Activated naive CD8-positive, alpha-beta T cell treated with anti-CD3 and anti-CD28 coated beads, Interleukin-2, amount 50 U/mL, for 24 hours (primary cell): Measurements from ENCODE around the gene STX11.
A peak's percentile ranks its signal among the peaks of the same experiment; 100 is the strongest.

ENCODE experiments used
- ATAC-seq: fragments of 150-1000 bp; cut with Tn5 transposase; one replicate; pipeline ENCODE4 v1.10.0; 2021
- DNase-seq: peaks from one replicate; pipeline ENCODE4 v3.0.0; 2021
- H3K27ac Mint-ChIP-seq: one replicate; pipeline ENCODE4 v1.8.0; 2021; ENCODE audit warnings: mild to moderate bottlenecking, mixed read lengths
- H3K27me3 Mint-ChIP-seq: one replicate; pipeline ENCODE4 v1.8.0; 2021; ENCODE audit warnings: mixed read lengths
- H3K36me3 Mint-ChIP-seq: one replicate; pipeline ENCODE4 v1.8.0; 2021; ENCODE audit warnings: low read depth, mixed read lengths
- H3K4me1 Mint-ChIP-seq: one replicate; pipeline ENCODE4 v1.8.0; 2021; ENCODE audit warnings: mixed read lengths
- H3K4me3 Mint-ChIP-seq: one replicate; pipeline ENCODE4 v1.8.0; 2021; ENCODE audit warnings: mild to moderate bottlenecking, moderate library complexity, mixed read lengths
- H3K9me3 Mint-ChIP-seq: one replicate; pipeline ENCODE4 v1.8.0; 2021; ENCODE audit warnings: mixed read lengths

STX11 gene

DNA sequence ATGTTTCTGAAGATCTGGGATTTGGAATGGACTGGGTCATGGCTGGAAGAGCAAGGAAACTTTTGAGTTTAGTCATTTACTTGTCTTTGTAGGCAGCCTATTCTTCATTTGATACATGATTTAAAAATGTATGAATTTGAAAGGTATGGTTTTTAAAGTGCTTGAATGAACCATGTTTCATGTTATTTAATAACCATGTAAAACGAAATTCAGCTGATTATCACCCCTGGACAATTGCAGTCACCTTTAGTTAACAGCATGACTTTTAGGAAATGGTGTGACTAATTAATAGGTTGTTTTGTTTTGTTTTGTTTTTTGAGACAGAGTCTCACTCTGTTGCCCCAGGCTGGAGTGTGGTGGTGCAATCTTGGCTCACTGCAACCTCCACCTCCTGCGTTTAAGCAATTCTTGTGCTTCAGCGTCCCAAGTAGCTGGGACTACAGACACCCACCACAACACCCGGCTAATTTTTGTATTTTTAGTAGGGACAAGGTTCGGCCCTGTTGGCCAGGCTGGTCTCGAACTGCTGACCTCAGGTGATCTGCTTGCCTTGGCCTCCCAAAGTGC lies 2.1 kb downstream of the STX11 start:
- Mint-ChIP-seq H3K27ac (peak overlapping the region; percentile 96), H3K4me3 (peak overlapping the region; percentile 91), H3K9me3 (no peaks in the 10 kb centered on the region), H3K27me3 (no peaks in the 10 kb centered on the region), H3K4me1 (peaks cover 67% of the 10 kb centered on the region), H3K36me3 (peaks cover 54% of the 10 kb centered on the region)
- ATAC-seq (no peak), DNase-seq (no peak)

DNA sequence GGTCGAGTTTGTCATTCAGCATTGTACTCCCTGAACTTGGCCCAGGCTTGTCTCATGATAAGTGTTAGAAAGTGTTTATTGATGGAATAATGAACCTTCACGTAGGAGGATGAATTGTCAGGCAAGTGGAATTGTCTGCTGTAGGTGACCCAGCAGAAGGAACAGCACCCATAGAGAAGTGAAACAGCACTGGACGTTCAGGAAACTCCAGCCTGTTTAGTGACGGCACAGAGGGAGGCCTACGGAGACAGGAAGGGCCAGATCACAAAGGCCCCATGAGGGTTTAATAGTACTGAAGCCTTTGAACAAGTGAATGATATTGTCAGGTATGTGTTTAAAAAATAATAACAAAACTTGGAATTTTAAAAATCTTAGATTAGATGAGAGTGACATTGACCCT lies 2.9 kb downstream of the STX11 start:
- Mint-ChIP-seq H3K4me3 (no peak overlapping the region), H3K4me1 (peaks cover 67% of the 10 kb centered on the region), H3K9me3 (no peaks in the 10 kb centered on the region), H3K36me3 (peaks cover 60% of the 10 kb centered on the region), H3K27ac (no peak overlapping the region), H3K27me3 (no peaks in the 10 kb centered on the region)
- DNase-seq (no peak), ATAC-seq (no peak)

DNA sequence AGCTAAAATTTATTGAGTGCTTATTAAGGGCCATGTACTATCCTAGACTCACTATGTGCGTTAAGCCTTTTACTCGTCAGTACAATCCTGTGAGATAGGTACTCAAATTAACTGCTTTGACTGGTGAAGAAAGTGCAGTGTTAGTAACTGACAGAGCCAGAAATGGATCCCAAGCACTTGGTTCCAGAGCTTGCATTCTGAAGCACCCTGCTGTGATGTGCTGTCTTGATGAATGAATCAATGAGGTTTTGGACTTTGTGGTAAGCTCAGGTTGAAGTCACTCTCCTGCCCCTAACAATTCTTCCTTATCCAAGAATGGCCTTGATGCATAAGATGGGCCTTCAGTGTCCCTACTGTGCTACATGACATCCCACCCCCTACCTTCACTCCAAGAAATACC lies 3.7 kb downstream of the STX11 start:
- H3K4me3 Mint-ChIP-seq: no peak overlapping the region
- H3K27ac Mint-ChIP-seq: peak overlapping the region; percentile 16
- H3K4me1 Mint-ChIP-seq: peaks cover 67% of the 10 kb centered on the region

DNA sequence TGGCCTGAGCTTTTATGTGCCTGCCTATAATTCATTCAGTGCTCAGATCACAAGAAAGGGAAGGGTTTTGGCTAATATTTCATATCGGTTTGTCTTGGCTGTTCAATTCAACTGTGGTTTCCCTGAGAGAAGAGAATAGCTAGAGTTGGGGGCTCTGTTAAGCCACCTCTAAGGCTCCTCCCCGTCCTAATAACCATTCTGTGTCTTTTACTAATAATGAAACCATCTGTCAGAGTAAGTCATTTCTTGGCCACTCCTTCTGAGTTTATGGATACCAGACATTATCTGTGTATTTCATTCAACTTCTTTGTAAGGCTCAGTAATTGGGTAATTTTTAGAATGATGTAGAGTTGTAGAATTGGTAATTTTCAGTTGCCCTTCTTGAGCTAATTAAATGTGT lies 5.2 kb downstream of the STX11 start:
- H3K4me3 Mint-ChIP-seq: no peak overlapping the region
- peaks cover 72% of the 10 kb centered on the region for H3K36me3 Mint-ChIP-seq

More for the DNA sequence above, 3.7 kb downstream of the STX11 start:
- Mint-ChIP-seq H3K9me3 (no peaks in the 10 kb centered on the region), H3K36me3 (peaks cover 67% of the 10 kb centered on the region), H3K27me3 (no peaks in the 10 kb centered on the region)
- ATAC-seq (no peak), DNase-seq (no peak)

DNA sequence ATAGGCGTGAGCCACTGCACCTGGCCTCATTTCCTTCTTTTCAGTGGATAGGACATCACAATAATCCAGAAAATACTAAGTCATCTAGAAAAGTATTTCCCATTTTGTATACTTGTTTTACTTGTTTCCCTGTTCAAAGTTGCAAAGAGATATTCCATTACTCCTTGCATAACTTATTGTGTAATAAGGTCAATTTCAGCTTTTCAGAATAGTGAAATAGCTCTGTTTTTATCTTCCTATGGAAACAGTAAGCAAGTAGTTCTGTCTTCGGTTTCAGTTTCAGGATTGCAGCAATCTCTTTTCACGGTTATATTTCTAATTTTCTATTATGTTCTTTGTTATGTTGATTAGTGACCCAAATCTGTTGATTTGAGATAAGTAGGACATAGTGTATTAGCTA lies 6.0 kb downstream of the STX11 start:
- DNase-seq (no peak), ATAC-seq (no peak)
- Mint-ChIP-seq H3K27me3 (no peaks in the 10 kb centered on the region), H3K27ac (no peak overlapping the region), H3K4me1 (peaks cover 56% of the 10 kb centered on the region), H3K36me3 (peaks cover 69% of the 10 kb centered on the region), H3K4me3 (no peak overlapping the region), H3K9me3 (no peaks in the 10 kb centered on the region)

More for the DNA sequence above, 5.2 kb downstream of the STX11 start:
- H3K27ac Mint-ChIP-seq: no peak overlapping the region
- H3K4me1 Mint-ChIP-seq: peaks cover 58% of the 10 kb centered on the region
- no peaks in the 10 kb centered on the region for H3K9me3 Mint-ChIP-seq
- no peaks in the 10 kb centered on the region for H3K27me3 Mint-ChIP-seq
- no peak for ATAC-seq
- DNase-seq: no peak

DNA sequence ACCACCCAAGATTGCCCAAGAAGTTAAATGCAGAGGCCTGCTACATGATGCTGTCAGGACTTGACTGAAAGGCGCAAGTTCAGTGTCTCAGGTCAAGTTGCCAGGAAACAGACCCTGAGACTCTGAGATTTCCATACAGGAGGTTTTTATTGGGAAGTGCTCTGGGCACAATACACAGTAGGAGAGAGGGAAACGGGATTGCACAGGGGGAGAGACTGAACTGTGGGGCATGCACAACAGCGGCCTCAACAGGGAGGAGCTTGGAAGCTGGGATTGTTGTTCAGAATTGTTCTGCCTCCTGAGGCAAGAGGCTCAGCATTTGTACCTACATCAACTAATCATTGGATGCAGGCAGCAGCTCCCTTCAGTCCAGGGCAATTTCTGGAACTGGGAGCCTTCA lies 6.7 kb downstream of the STX11 start:
- Mint-ChIP-seq H3K27me3 (no peaks in the 10 kb centered on the region), H3K4me1 (peaks cover 50% of the 10 kb centered on the region), H3K27ac (no peak overlapping the region), H3K4me3 (no peak overlapping the region), H3K36me3 (peaks cover 70% of the 10 kb centered on the region), H3K9me3 (no peaks in the 10 kb centered on the region)
- ATAC-seq: no peak
- no peak for DNase-seq

DNA sequence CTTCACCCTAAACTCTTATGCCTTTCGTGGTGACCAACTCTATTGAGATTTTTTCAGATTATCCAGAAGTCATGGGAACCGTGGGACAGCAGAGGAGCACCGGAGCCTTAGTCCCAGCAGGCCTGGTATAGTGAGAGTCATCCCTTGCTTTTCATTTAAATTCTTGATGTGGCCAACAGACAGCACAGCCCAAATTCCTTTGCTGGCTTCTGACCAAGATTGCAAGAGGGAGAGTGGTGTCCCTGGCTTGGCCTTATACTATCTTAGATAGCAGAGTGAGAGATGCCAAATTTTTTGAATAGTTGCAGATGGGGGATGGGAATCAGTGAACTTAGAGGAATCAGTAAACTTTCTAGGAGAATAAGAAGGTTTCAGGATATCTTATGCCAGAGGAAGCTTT lies 7.8 kb downstream of the STX11 start:
- no peak for DNase-seq
- H3K9me3 Mint-ChIP-seq: no peaks in the 10 kb centered on the region
- H3K4me1 Mint-ChIP-seq: peaks cover 38% of the 10 kb centered on the region
- no peak overlapping the region for H3K27ac Mint-ChIP-seq
- H3K27me3 Mint-ChIP-seq: no peaks in the 10 kb centered on the region
- ATAC-seq: no peak
- H3K36me3 Mint-ChIP-seq: peaks cover 69% of the 10 kb centered on the region
- no peak overlapping the region for H3K4me3 Mint-ChIP-seq

DNA sequence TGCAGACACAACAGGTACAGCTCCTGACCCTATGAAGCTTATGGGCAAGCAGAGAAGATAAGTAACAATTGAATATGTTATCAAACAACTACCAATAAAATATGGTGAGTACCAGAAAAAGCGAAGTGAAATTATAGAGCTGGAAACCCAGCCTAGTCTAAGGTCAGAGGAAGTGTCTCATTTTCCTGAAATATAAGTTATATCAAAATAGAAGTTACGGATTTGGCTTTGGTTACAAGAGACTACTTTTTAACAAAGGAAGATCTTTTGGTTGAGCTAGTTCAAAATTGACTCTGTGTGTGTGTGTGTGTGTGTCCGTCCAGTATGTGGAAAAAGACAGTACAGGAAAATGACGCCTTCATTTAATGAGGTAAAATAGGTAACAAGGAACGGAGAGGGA lies 8.9 kb downstream of the STX11 start:
- Mint-ChIP-seq H3K4me1 (peaks cover 28% of the 10 kb centered on the region), H3K36me3 (peaks cover 60% of the 10 kb centered on the region)
- ATAC-seq: no peak

DNA sequence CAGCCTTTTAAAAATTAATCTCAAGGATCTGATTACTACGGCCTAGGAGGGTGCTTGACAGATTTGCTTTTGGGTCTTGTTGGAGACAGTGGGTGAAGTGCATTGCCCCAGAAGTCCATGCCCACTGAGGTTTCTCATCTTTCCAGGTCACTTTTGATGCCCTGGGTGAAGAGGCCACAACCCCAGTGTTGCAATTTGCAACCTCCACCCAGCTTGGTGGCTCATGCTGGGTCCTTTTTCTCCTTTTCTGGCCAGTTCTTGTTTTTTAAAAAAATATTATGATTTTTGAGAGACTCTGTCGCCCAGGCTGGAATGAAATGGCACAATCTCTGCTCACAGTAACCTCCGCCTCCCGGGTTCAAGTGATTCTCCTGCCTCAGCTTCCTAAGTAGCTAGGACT lies 9.4 kb downstream of the STX11 start:
- H3K4me1 Mint-ChIP-seq: peaks cover 22% of the 10 kb centered on the region
- H3K36me3 Mint-ChIP-seq: peaks cover 55% of the 10 kb centered on the region
- H3K27ac Mint-ChIP-seq: no peak overlapping the region
- no peak for ATAC-seq
- H3K9me3 Mint-ChIP-seq: no peaks in the 10 kb centered on the region
- DNase-seq: no peak
- H3K27me3 Mint-ChIP-seq: no peaks in the 10 kb centered on the region
- H3K4me3 Mint-ChIP-seq: no peak overlapping the region

More for the DNA sequence above, 8.9 kb downstream of the STX11 start:
- no peak overlapping the region for H3K4me3 Mint-ChIP-seq
- no peaks in the 10 kb centered on the region for H3K9me3 Mint-ChIP-seq
- no peak for DNase-seq
- no peaks in the 10 kb centered on the region for H3K27me3 Mint-ChIP-seq
- H3K27ac Mint-ChIP-seq: no peak overlapping the region

DNA sequence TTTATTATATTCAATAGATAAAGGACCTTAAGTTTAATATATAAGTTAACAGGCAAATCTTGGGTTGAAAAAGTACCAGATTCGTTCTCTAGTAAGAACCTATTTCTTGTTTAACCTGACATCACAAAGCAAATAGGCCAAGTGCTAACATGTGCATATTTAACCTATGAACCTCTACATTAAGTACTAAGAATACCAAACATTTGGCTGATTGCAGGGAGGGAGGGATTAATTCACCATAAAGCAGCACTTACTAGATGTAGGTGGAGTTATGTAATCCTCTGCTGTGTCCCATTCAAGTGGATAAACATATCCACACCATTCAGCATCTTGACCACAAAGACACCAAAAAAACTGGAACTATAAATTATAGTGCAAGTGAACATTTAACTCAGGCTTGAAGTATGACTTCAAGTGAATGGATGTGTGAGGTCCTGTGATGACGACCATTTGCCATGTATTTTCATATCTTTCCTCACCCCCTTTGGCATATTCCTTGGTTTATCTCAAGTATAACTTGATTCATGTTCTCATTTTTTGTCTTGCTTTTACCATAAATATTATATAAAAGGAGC lies 10.2 kb downstream of the STX11 start:
- no peaks in the 10 kb centered on the region for H3K9me3 Mint-ChIP-seq
- DNase-seq: no peak

DNA sequence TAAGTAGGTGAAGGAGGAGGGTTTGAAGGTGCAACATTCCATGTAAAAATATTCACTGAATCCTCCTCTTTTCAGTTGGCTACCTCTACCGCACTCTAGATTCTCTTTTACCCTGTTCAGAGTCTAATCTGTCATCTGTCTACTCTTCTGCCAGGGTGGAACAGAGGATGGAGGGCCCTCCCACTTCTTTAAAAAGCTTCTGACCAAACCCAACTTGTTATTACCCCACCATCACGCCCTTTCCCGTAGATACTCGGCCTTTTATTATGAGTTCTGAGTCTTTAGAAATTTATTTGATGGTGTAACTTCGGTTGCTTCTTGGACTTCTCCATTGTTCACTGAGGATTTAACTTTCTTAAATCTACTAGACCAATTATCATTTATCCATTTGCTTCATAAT lies 11.7 kb downstream of the STX11 start:
- no peaks in the 10 kb centered on the region for H3K9me3 Mint-ChIP-seq
- no peak overlapping the region for H3K27ac Mint-ChIP-seq
- no peak overlapping the region for H3K4me3 Mint-ChIP-seq
- H3K4me1 Mint-ChIP-seq: peaks cover 1% of the 10 kb centered on the region
- H3K27me3 Mint-ChIP-seq: no peaks in the 10 kb centered on the region
- ATAC-seq: no peak
- DNase-seq: no peak
- peaks cover 43% of the 10 kb centered on the region for H3K36me3 Mint-ChIP-seq

More for the DNA sequence above, 10.2 kb downstream of the STX11 start:
- H3K4me1 Mint-ChIP-seq: peaks cover 15% of the 10 kb centered on the region
- no peak for ATAC-seq
- H3K27ac Mint-ChIP-seq: no peak overlapping the region
- no peaks in the 10 kb centered on the region for H3K27me3 Mint-ChIP-seq
- H3K4me3 Mint-ChIP-seq: no peak overlapping the region
- peaks cover 54% of the 10 kb centered on the region for H3K36me3 Mint-ChIP-seq

DNA sequence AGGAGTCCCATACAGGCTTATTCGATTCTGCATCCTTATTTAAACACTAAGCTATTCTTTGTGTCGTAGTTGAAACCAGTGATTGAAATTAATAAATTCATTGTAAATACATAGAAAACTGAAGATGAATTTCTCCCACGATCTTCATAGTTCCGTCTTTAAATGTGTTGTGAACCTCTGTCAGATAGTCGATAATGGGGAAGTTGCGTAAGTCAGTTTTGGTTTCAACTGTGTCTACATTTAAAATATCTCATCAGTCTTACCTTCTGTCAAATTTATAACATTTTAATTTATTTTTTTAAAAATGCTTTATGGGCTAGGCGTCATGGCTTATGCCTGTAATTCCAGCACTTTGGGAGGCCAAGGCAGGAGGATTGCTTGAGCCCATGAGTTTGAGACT lies 12.7 kb downstream of the STX11 start:
- DNase-seq (no peak), ATAC-seq (no peak)
- H3K27me3 Mint-ChIP-seq: no peaks in the 10 kb centered on the region
- no peaks in the 10 kb centered on the region for H3K4me1 Mint-ChIP-seq
- peaks cover 42% of the 10 kb centered on the region for H3K36me3 Mint-ChIP-seq
- H3K4me3 Mint-ChIP-seq: no peak overlapping the region
- H3K27ac Mint-ChIP-seq: no peak overlapping the region
- no peaks in the 10 kb centered on the region for H3K9me3 Mint-ChIP-seq

DNA sequence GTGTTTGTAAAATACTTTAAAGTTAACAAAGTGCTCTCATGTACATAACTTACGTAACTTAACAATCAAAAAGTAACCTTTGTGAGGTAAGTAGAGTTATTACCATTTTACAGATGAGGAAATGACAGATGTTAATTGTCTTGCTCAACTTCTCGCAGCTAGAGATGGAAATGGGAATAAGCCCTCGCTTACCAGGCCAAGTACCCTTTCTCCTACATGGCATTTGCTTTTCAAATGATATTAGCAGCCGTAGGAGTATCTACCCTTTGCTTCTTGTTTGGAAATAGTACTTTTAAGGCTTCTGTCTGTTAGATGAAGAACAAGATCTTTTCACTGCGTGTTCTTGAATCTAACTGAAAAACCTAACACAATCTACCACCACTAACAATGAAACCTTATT lies 15.5 kb downstream of the STX11 start:
- peaks cover 45% of the 10 kb centered on the region for H3K36me3 Mint-ChIP-seq

DNA sequence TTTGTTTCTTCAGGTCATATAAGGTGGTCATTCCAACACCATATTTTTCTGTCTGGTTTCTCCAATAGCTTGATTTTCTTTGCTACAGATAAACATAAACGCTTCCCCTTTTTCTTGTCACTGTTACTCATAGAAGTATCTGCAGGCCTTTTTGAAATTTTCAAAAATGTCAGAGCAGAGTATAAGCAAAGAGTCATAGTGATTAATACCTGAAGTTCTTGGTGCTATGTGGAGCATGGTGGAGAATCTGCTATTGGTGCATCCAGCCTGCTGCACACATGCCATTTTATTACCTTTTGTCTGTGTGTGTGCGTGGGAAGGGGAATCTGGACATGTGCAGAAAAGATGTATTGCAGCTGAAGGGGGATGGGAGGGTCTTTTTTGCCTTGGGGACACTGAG lies 19.7 kb downstream of the STX11 start:
- H3K27me3 Mint-ChIP-seq: no peaks in the 10 kb centered on the region
- H3K36me3 Mint-ChIP-seq: peaks cover 56% of the 10 kb centered on the region
- H3K4me3 Mint-ChIP-seq: no peak overlapping the region
- H3K9me3 Mint-ChIP-seq: no peaks in the 10 kb centered on the region
- no peaks in the 10 kb centered on the region for H3K4me1 Mint-ChIP-seq
- DNase-seq: no peak
- no peak for ATAC-seq
- H3K27ac Mint-ChIP-seq: no peak overlapping the region

More for the DNA sequence above, 15.5 kb downstream of the STX11 start:
- no peak for ATAC-seq
- Mint-ChIP-seq H3K27ac (no peak overlapping the region), H3K9me3 (no peaks in the 10 kb centered on the region), H3K4me1 (no peaks in the 10 kb centered on the region), H3K4me3 (no peak overlapping the region), H3K27me3 (no peaks in the 10 kb centered on the region)
- DNase-seq: no peak

DNA sequence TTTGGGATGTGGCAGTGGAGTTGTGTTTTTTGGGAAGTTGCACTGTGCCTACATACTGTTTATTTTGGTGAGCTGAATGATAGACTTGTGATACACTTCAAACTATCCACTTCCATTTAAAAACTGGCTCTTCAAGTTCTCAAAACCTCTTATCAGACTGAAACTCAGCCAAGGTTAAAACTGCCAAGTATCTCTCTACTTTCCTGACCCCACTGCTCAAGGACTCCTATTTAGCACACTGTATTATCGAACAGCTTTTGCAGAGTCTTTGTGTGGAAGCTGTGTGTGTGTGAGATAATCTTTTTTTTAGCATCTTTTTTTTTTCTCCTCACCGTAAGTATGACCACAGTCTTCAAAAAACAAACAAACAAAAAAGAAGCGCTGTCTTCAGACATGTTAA lies 21.1 kb downstream of the STX11 start:
- H3K36me3 Mint-ChIP-seq: peaks cover 65% of the 10 kb centered on the region

DNA sequence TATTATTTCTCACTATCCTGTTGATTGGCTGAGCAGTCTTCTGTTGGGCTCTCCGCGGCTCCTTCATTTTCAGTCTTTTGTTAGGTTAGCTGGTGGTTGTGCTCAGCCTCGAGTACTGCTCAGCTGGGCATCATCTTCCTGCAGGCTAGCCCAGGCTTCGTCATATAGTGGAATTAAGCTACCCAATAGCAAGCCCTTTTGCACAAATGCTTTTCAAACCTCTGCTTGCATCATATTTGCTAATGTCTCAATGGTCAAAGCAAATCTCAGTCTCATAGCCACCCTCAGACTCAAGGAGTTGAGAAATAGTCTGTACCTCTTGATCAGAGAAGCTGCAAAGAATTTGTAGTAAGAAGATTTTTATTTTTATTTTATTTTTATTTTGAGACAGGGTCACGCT lies 23.7 kb downstream of the STX11 start:
- ATAC-seq (no peak), DNase-seq (no peak)
- peaks cover 17% of the 10 kb centered on the region for H3K4me1 Mint-ChIP-seq
- H3K36me3 Mint-ChIP-seq: peaks cover 58% of the 10 kb centered on the region
- no peaks in the 10 kb centered on the region for H3K9me3 Mint-ChIP-seq
- no peak overlapping the region for H3K27ac Mint-ChIP-seq
- no peaks in the 10 kb centered on the region for H3K27me3 Mint-ChIP-seq
- no peak overlapping the region for H3K4me3 Mint-ChIP-seq

More for the DNA sequence above, 21.1 kb downstream of the STX11 start:
- DNase-seq (no peak), ATAC-seq (no peak)
- Mint-ChIP-seq H3K9me3 (no peaks in the 10 kb centered on the region), H3K27me3 (no peaks in the 10 kb centered on the region), H3K4me3 (no peak overlapping the region), H3K4me1 (peaks cover 1% of the 10 kb centered on the region), H3K27ac (no peak overlapping the region)
